ENCODE results near the gene CIC. TPM values are rescaled to one million over a fixed set of nuclear protein-coding genes. Genes with fewer than 3 reads are reported as not detected.

Gene CIC
- polyA plus RNA-seq, 2 of the 4 experiments (the other 2 are of a cell fraction), result 7.2 to 56.4 TPM

- no peak for TF ChIP-seq HEYL (CRISPR knock-in tag; IDR thresholded peaks at IDR 0.05)
- no peak for TF ChIP-seq CEBPB (IDR thresholded peaks at IDR 0.05)
- TF ChIP-seq ZNF302 (CRISPR knock-in tag; IDR thresholded peaks at IDR 0.05), result no peak
- no peak for TF ChIP-seq HMGXB4 (CRISPR knock-in tag; IDR thresholded peaks at IDR 0.05; ENCODE audit: borderline replicate concordance)
- no peak for TF ChIP-seq CBX8 (IDR thresholded peaks at IDR 0.05)
- no peak for TF ChIP-seq CHD4 (IDR thresholded peaks at IDR 0.05; ENCODE audit: borderline replicate concordance)
- TF ChIP-seq ZSCAN20 (CRISPR knock-in tag; IDR thresholded peaks at IDR 0.05), result no peak
- no peak for TF ChIP-seq USF2 (IDR thresholded peaks at IDR 0.05)
- peak; percentile 25; the same call in 1 of the 3 replicates for TF ChIP-seq SMC3 (IDR thresholded peaks at IDR 0.05)
- TF ChIP-seq REST (IDR thresholded peaks at IDR 0.05), result no peak
- TF ChIP-seq SREBF2 (IDR thresholded peaks at IDR 0.05), result no peak
- TF ChIP-seq BCL3 (IDR thresholded peaks at IDR 0.05), result peak; percentile 88; the same call in 1 of the 3 replicates
- TF ChIP-seq TP53 (CRISPR knock-in tag; IDR thresholded peaks at IDR 0.05), result peak; percentile 59; the same call in 1 of the 2 replicates
- no peak for TF ChIP-seq ELK1 (IDR thresholded peaks at IDR 0.05; ENCODE audit: low read depth, low read length)
- TF ChIP-seq PBX3 (IDR thresholded peaks at IDR 0.05), result no peak
- no peak for TF ChIP-seq HES2 (IDR thresholded peaks at IDR 0.05)
- no peak for TF ChIP-seq KDM5A (IDR thresholded peaks at IDR 0.05)
- TF ChIP-seq ATOH8 (CRISPR knock-in tag; IDR thresholded peaks at IDR 0.05; ENCODE audit: low read depth), result peak; percentile 57; the same call in 1 of the 2 replicates
- peak; percentile 79; the same call in 1 of the 2 replicates for TF ChIP-seq MAZ (IDR thresholded peaks at IDR 0.05; ENCODE audit: borderline replicate concordance, low read depth, low read length)
- TF ChIP-seq MYC (IDR thresholded peaks at IDR 0.05; ENCODE audit: borderline replicate concordance, low read length), result no peak; the same call in 1 of the 2 replicates
- no peak for TF ChIP-seq RNF2 (IDR thresholded peaks at IDR 0.05; ENCODE audit: borderline replicate concordance, low read depth)
- TF ChIP-seq HOXB5 (CRISPR knock-in tag; IDR thresholded peaks at IDR 0.05), result peak; percentile 69; the same call in 1 of the 2 replicates
- no peak for TF ChIP-seq TFCP2L1 (CRISPR knock-in tag; IDR thresholded peaks at IDR 0.05)
- no peak for TF ChIP-seq BHLHE40 (IDR thresholded peaks at IDR 0.05; ENCODE audit: low read depth, low read length)
- no peak; the same call in 1 of the 2 replicates for TF ChIP-seq E2F6 (IDR thresholded peaks at IDR 0.05; ENCODE audit: borderline replicate concordance, low read depth)
- no peak for TF ChIP-seq JUNB (IDR thresholded peaks at IDR 0.05)
- no peak; a peak in 1 of 5 replicates for TF ChIP-seq RAD21 (conservative IDR thresholded peaks at IDR 0.05 in 1 of 2, IDR thresholded peaks at IDR 0.05 in 1 of 2)
- TF ChIP-seq MAFK (IDR thresholded peaks at IDR 0.05; ENCODE audit: partially characterized antibody), result no peak
- TF ChIP-seq CBX2 (IDR thresholded peaks at IDR 0.05; ENCODE audit: borderline replicate concordance, low read depth), result no peak
These were observed 15.0 kb downstream of the CIC start (continued) for GRCh38 chr19:42284066-42284501.

Data from A549 (cell line).